Fibroblast of the aortic adventitia (primary cell): ENCODE results near the gene CORO7. TPM values are rescaled to one million over a fixed set of nuclear protein-coding genes. Genes with fewer than 3 reads are reported as not detected.

Experiments used
- DNase-seq: peaks from one replicate; pipeline ENCODE4 v3.0.0-alpha.2; 2010; ENCODE audit warnings: low read depth
- H3K4me3 ChIP-seq: 2 replicates; pipeline ENCODE4 v1.5.1; 2011; ENCODE audit warnings: low read depth, mild to moderate bottlenecking, control low read depth, low read length, moderate library complexity
- total RNA-seq: library from RNA; depleted of rRNA; stranded (reverse); fragments of >200 nt; gene quantifications from 2 replicates; pipeline ENCODE4 v1.2.3, GENCODE V29; 2012; ENCODE audit warnings: low replicate concordance
- TF ChIP-seq, protein P1 (sequence below): IDR thresholded peaks from 2 replicates; pipeline ENCODE4 v1.5.1; 2011; ENCODE audit warnings: mild to moderate bottlenecking, low read length, control low read depth, inconsistent platforms; ENCODE audit not compliant: insufficient read depth

Gene CORO7
- total RNA-seq, 1 donor: 16.7 TPM

DNA sequence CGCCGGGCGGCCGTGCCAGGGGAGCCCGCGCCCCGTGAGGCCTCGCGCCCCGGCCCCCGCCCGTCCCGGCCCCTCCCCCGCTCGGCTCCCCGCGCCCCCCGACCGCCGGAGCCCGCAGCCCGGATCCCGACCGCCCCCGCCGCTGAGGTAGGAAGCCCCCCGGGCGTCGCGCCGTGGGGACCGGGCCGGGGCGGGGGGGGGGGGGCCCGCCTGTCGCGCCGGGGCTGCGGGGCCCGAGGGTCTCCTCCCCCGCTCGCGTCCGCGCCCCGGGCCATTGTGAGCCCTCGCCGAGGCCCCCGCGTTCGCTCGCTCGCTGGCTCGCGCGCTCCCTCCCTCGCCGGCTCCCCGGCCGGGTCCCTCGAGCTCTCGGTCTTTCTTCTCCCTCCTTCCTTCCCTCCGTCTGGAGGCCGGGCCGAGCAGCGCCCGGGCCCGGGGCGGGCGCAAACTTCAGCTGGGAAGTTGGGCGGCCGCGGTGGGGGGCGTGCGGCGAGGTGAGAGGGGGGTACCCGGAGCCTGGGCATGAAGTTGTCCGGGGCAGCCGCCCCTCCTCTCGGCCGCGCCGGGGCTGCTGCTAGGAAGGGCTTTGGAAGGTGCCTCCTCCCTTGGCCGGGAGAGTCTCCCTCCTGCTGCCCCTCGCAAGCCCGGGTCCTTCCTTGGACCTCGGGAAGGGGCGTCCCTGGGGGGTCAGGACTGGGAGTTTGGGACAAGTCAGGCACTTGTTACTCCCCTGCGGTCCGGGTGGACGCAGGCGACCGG is 100.1 kb downstream of the CORO7 start:
- H3K4me3 ChIP-seq: peak overlapping the region; percentile 86
- TF ChIP-seq, protein P1, sequence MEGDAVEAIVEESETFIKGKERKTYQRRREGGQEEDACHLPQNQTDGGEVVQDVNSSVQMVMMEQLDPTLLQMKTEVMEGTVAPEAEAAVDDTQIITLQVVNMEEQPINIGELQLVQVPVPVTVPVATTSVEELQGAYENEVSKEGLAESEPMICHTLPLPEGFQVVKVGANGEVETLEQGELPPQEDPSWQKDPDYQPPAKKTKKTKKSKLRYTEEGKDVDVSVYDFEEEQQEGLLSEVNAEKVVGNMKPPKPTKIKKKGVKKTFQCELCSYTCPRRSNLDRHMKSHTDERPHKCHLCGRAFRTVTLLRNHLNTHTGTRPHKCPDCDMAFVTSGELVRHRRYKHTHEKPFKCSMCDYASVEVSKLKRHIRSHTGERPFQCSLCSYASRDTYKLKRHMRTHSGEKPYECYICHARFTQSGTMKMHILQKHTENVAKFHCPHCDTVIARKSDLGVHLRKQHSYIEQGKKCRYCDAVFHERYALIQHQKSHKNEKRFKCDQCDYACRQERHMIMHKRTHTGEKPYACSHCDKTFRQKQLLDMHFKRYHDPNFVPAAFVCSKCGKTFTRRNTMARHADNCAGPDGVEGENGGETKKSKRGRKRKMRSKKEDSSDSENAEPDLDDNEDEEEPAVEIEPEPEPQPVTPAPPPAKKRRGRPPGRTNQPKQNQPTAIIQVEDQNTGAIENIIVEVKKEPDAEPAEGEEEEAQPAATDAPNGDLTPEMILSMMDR: no peak
- DNase-seq: no peak

DNA sequence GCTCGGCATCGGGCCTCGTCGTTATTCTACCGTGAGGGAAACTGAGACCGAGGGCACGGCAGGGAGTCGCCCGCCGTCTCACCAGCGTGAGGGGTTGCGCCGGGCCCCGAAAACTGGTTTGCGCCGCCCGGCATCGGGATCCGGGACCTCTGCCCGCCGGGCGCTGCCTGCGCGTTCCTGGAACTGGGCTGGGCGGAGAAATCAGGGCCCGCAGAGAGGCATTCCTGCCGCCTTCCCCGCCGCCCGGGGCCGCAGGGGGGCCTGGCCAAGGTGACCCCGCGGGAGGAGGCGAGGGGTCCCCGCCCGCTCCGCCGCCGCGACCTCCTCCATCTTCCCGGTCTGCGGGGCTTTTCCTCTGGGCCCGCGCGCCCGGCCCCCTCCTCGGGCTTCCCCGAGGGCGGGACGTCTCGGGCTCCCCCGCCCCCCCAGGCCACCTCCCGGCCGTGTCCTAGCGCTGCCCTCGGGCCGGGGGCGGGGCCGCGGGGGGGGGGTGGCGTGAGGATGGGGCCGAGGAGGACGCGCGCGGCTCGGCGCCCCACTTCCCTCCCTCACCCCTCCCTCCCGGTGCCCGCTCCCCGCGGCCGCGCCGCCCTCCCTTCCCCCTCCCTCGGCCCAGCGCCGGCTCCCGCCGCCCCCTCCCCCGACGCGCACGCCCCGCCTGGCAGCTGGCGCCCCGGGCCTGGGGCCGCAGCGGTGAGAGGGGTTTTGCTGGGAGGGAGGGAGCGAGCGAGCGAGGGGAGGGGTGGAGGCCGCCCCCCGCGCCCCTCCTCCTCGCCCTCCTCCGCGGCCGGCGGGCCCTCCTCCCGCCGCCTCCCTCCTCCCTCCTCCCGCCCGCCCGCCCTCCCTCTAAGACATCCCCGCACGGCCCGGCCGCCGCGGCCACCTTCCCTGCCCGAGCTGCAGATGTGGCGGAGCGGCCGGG is 100.9 kb downstream of the CORO7 start, which contains the start of gene GLIS2:
Gene GLIS2, plus strand, starts transcription at position 882 of the 922 bp plus-strand sequence. CDS start 16,214 bp downstream, outside the sequence.
- peak within 1 kb of the TSS; percentile 86 for H3K4me3 ChIP-seq
- peak; percentile 77 for DNase-seq
- TF ChIP-seq, protein P1: no peak

DNA sequence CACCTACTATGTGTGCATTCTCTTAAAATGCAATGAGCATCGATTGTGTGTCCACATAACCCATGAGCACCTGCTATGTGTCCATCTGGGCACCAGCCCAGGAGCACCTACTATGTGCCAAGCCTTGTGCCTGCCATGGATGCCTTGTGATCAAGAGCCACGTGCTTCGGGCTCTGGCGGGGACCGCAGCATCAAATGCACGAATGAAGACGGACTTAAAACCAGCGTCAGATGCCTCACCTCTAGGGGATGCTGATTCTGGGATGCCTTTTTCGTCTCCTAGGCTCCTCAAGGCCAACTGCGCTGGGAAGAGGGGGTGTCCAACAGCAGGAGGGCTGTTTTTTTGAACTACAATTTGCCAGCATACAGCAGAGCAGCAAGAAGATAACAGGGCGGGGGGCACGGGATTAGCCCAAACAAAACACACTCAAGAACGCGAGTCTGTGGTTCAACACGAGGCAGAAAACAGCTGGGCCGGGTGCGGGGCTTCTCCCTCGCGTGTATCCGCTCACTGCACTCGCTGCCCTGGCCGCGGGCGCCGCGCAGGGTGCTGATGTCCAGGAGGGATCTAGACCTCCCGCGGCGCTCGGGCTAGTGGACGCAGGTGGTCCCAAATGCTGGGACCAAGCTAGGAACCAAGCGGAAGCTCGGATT is 101.7 kb downstream of the CORO7 start:
- TF ChIP-seq, protein P1: no peak
- H3K4me3 ChIP-seq: peak overlapping the region; percentile 67
- peak; percentile 66 for DNase-seq

DNA sequence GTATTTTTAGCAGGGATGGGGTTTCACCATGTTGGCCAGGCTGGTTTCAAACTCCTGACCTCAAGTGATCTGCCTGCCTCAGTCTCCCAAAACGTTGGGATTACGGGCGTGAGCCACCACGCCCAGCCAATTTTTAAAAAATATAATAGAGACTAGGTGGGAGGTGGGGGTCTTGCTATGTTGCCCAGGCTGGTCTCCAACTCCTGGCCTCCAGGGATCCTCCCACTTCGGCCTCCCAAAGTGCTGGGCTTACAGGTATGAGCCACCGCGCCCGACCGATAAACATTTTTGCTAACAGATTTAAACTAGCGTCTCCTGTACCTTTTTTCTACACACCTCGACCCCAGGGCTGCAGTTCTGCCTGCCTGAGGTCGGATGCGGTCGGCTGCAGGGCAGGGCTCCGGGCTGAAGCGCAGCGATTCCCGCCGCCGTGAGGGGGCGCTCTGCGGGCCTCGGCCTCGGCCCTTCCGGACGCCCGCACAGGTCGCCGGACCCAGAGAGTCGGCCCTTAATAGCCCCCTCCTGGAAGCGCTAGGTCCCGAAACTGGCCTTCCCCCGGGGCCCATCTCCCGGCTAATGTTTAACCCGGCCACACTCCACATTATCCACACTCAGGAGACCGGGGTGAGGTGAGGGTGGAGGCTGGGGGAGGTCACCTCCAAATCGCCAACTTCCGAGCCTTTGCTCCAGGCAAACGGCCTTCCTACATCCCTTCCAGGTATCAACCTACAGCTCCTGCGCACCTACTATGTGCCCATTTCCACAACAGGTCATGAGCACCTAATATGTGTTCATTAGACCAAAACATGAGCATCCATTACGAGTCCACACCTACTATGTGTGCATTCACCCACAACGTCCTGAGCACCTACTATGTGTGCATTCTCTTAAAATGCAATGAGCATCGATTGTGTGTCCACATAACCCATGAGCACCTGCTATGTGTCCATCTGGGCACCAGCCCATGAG is 102.5 kb downstream of the CORO7 start:
- peak; percentile 31 for DNase-seq
- TF ChIP-seq, protein P1: peak; percentile 56
- no peak overlapping the region for H3K4me3 ChIP-seq

DNA sequence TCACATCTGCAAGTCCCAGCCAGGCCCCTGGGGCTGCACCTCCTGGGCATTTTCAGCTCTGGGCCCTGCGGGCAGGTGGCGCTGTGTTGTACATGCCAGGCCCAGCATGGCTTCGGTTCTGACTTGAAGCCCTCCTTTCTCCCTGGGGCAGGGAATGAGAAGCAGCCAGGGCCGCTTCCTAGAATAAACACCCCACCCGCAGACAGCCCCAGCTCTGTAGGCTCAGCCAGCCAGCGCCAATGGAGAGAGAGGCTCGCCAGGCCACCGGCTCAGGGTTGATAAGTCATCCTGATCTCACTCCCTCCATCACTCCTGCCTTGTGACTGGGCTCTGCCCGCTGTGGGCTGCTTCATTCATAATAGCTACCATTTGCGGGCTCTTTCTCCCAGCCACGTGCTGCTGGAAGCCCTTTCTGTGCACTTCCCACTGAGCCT is 106.5 kb downstream of the CORO7 start:
- TF ChIP-seq, protein P1: peak; percentile 71
- H3K4me3 ChIP-seq: no peak overlapping the region
- peak; percentile 80 for DNase-seq
